ENCODE measurements around the gene PPP2R1B.

The PPP2R1B gene

GRCh38 chr11:111723595-111723994, 42.6 kb downstream of the PPP2R1B start:
- Histone ChIP-seq H3K23ac (ENCODE audit: low read length in 2 of 2) (no peak overlapping the region), H3K4me3 (ENCODE audit: insufficient read depth in 1 of 2, low read depth in 1 of 2, low read length in 2 of 2) (no peak overlapping the region), H2BK120ac (ENCODE audit: low read depth, low read length) (no peak overlapping the region), H4K91ac (ENCODE audit: low read length) (no peak overlapping the region), H2BK5ac (ENCODE audit: low read depth, low read length, poor library complexity, severe bottlenecking) (no peak overlapping the region), H3K4me1 (ENCODE audit: control insufficient read depth, insufficient read depth, low read depth, low read length) (peaks cover 8% of the 10 kb centered on the region), H3K27ac (ENCODE audit: low read length, poor library complexity, severe bottlenecking) (no peak overlapping the region), H2AFZ (ENCODE audit: low read depth, low read length) (no peak overlapping the region), H3K79me1 (replicated peaks; ENCODE audit: low read length, poor library complexity, severe bottlenecking) (peaks cover 22% of the 10 kb centered on the region), H2BK15ac (ENCODE audit: low read depth, poor library complexity, severe bottlenecking) (no peak overlapping the region), H3K9ac (ENCODE audit: low read length) (no peak overlapping the region), H3K14ac (ENCODE audit: low read length in 2 of 2) (no peak overlapping the region), H3K27me3 (ENCODE audit: control insufficient read depth in 1 of 2, insufficient read depth in 1 of 2, low read length in 2 of 2) (no peaks in the 10 kb centered on the region), H3K18ac (ENCODE audit: low read depth in 1 of 2, low read length in 2 of 2) (no peak overlapping the region), H4K8ac (ENCODE audit: low read length) (no peak overlapping the region), H3K9me3 (ENCODE audit: control insufficient read depth, low read length) (no peaks in the 10 kb centered on the region), H3K36me3 (ENCODE audit: control insufficient read depth in 1 of 2, insufficient read depth in 2 of 2, low read depth in 1 of 2, low read length in 2 of 2) (peaks cover 62 to 85% of the 10 kb centered on the region in 2 experiments), H2AK5ac (ENCODE audit: low read length, severe bottlenecking) (no peak overlapping the region), H3K4me2 (ENCODE audit: low read length, poor library complexity, severe bottlenecking) (no peak overlapping the region), H2BK12ac (ENCODE audit: low read length in 2 of 2) (no peak overlapping the region), H3K4ac (ENCODE audit: low read depth in 1 of 2, low read length in 2 of 2) (no peak overlapping the region)
- no peak for DNase-seq
- WGBS = 91% methylated on average over 15 of the region's 15 CpGs

GRCh38 chr11:111722501-111722900, 43.7 kb downstream of the PPP2R1B start:
- Histone ChIP-seq H3K14ac (ENCODE audit: low read length in 2 of 2) (no peak overlapping the region), H2BK15ac (ENCODE audit: low read depth, poor library complexity, severe bottlenecking) (no peak overlapping the region), H3K4me1 (ENCODE audit: control insufficient read depth, insufficient read depth, low read depth, low read length) (peaks cover 8% of the 10 kb centered on the region), H3K23ac (ENCODE audit: low read length in 2 of 2) (no peak overlapping the region), H3K79me1 (replicated peaks; ENCODE audit: low read length, poor library complexity, severe bottlenecking) (peaks cover 22% of the 10 kb centered on the region), H2AFZ (ENCODE audit: low read depth, low read length) (no peak overlapping the region), H4K91ac (ENCODE audit: low read length) (no peak overlapping the region), H3K4me3 (ENCODE audit: insufficient read depth in 1 of 2, low read depth in 1 of 2, low read length in 2 of 2) (no peak overlapping the region), H3K9ac (ENCODE audit: low read length) (no peak overlapping the region), H2AK5ac (ENCODE audit: low read length, severe bottlenecking) (no peak overlapping the region), H2BK12ac (ENCODE audit: low read length in 2 of 2) (no peak overlapping the region), H2BK5ac (ENCODE audit: low read depth, low read length, poor library complexity, severe bottlenecking) (no peak overlapping the region), H2BK120ac (ENCODE audit: low read depth, low read length) (no peak overlapping the region), H3K18ac (ENCODE audit: low read depth in 1 of 2, low read length in 2 of 2) (no peak overlapping the region), H3K27ac (ENCODE audit: low read length, poor library complexity, severe bottlenecking) (no peak overlapping the region), H3K9me3 (ENCODE audit: control insufficient read depth, low read length) (no peaks in the 10 kb centered on the region), H3K27me3 (ENCODE audit: control insufficient read depth in 1 of 2, insufficient read depth in 1 of 2, low read length in 2 of 2) (no peaks in the 10 kb centered on the region), H4K8ac (ENCODE audit: low read length) (no peak overlapping the region), H3K4me2 (ENCODE audit: low read length, poor library complexity, severe bottlenecking) (no peak overlapping the region), H3K4ac (ENCODE audit: low read depth in 1 of 2, low read length in 2 of 2) (no peak overlapping the region), H3K36me3 (ENCODE audit: control insufficient read depth in 1 of 2, insufficient read depth in 2 of 2, low read depth in 1 of 2, low read length in 2 of 2) (peaks cover 60 to 78% of the 10 kb centered on the region in 2 experiments)
- no peak for DNase-seq
- WGBS = 98% methylated on average over 8 of the region's 8 CpGs

GRCh38 chr11:111720801-111721494, 45.2 kb downstream of the PPP2R1B start:
- no peak overlapping the region for H2BK12ac ChIP-seq (ENCODE audit: low read length in 2 of 2)
- WGBS = 98% methylated on average over 7 of the region's 7 CpGs
- no peak overlapping the region for H3K27ac ChIP-seq (ENCODE audit: low read length, poor library complexity, severe bottlenecking)
- H2BK15ac ChIP-seq (ENCODE audit: low read depth, poor library complexity, severe bottlenecking) = no peak overlapping the region
- no peak overlapping the region for H2BK120ac ChIP-seq (ENCODE audit: low read depth, low read length)
- peaks cover 47 to 64% of the 10 kb centered on the region in 2 experiments for H3K36me3 ChIP-seq (ENCODE audit: control insufficient read depth in 1 of 2, insufficient read depth in 2 of 2, low read depth in 1 of 2, low read length in 2 of 2)
- no peak overlapping the region for H3K9ac ChIP-seq (ENCODE audit: low read length)
- DNase-seq = no peak
- peaks cover 8% of the 10 kb centered on the region for H3K4me1 ChIP-seq (ENCODE audit: control insufficient read depth, insufficient read depth, low read depth, low read length)
- H4K91ac ChIP-seq (ENCODE audit: low read length) = no peak overlapping the region
- no peak overlapping the region for H3K14ac ChIP-seq (ENCODE audit: low read length in 2 of 2)
- H2BK5ac ChIP-seq (ENCODE audit: low read depth, low read length, poor library complexity, severe bottlenecking) = no peak overlapping the region
- no peak overlapping the region for H3K4me3 ChIP-seq (ENCODE audit: insufficient read depth in 1 of 2, low read depth in 1 of 2, low read length in 2 of 2)
- H3K4me2 ChIP-seq (ENCODE audit: low read length, poor library complexity, severe bottlenecking) = no peak overlapping the region
- H3K79me1 ChIP-seq (replicated peaks; ENCODE audit: low read length, poor library complexity, severe bottlenecking) = peaks cover 17% of the 10 kb centered on the region
- H3K27me3 ChIP-seq (ENCODE audit: control insufficient read depth in 1 of 2, insufficient read depth in 1 of 2, low read length in 2 of 2) = no peaks in the 10 kb centered on the region
- H2AFZ ChIP-seq (ENCODE audit: low read depth, low read length) = no peak overlapping the region
- no peak overlapping the region for H3K18ac ChIP-seq (ENCODE audit: low read depth in 1 of 2, low read length in 2 of 2)
- no peak overlapping the region for H2AK5ac ChIP-seq (ENCODE audit: low read length, severe bottlenecking)
- no peaks in the 10 kb centered on the region for H3K9me3 ChIP-seq (ENCODE audit: control insufficient read depth, low read length)
- no peak overlapping the region for H3K4ac ChIP-seq (ENCODE audit: low read depth in 1 of 2, low read length in 2 of 2)
- H3K23ac ChIP-seq (ENCODE audit: low read length in 2 of 2) = no peak overlapping the region
- H4K8ac ChIP-seq (ENCODE audit: low read length) = no peak overlapping the region

- H3K4ac ChIP-seq (ENCODE audit: low read depth in 1 of 2, low read length in 2 of 2) = no peak overlapping the region
- no peak overlapping the region for H3K27ac ChIP-seq (ENCODE audit: low read length, poor library complexity, severe bottlenecking)
- no peak overlapping the region for H3K9ac ChIP-seq (ENCODE audit: low read length)
- H3K4me1 ChIP-seq (ENCODE audit: control insufficient read depth, insufficient read depth, low read depth, low read length) = peaks cover 8% of the 10 kb centered on the region
- no peak overlapping the region for H2AFZ ChIP-seq (ENCODE audit: low read depth, low read length)
- no peak overlapping the region for H2BK12ac ChIP-seq (ENCODE audit: low read length in 2 of 2)
- 96% methylated on average over 2 of the region's 2 CpGs for WGBS
- H4K91ac ChIP-seq (ENCODE audit: low read length) = no peak overlapping the region
- no peak overlapping the region for H4K8ac ChIP-seq (ENCODE audit: low read length)
- H3K14ac ChIP-seq (ENCODE audit: low read length in 2 of 2) = no peak overlapping the region
- H3K79me1 ChIP-seq (replicated peaks; ENCODE audit: low read length, poor library complexity, severe bottlenecking) = peaks cover 17% of the 10 kb centered on the region
- no peak overlapping the region for H2BK5ac ChIP-seq (ENCODE audit: low read depth, low read length, poor library complexity, severe bottlenecking)
- no peak overlapping the region for H3K4me2 ChIP-seq (ENCODE audit: low read length, poor library complexity, severe bottlenecking)
- no peaks in the 10 kb centered on the region for H3K27me3 ChIP-seq (ENCODE audit: control insufficient read depth in 1 of 2, insufficient read depth in 1 of 2, low read length in 2 of 2)
- no peak for DNase-seq
- no peaks in the 10 kb centered on the region for H3K9me3 ChIP-seq (ENCODE audit: control insufficient read depth, low read length)
- H3K23ac ChIP-seq (ENCODE audit: low read length in 2 of 2) = no peak overlapping the region
- no peak overlapping the region for H2BK120ac ChIP-seq (ENCODE audit: low read depth, low read length)
- no peak overlapping the region for H2BK15ac ChIP-seq (ENCODE audit: low read depth, poor library complexity, severe bottlenecking)
- H3K4me3 ChIP-seq (ENCODE audit: insufficient read depth in 1 of 2, low read depth in 1 of 2, low read length in 2 of 2) = no peak overlapping the region
- H3K18ac ChIP-seq (ENCODE audit: low read depth in 1 of 2, low read length in 2 of 2) = no peak overlapping the region
- H3K36me3 ChIP-seq (ENCODE audit: control insufficient read depth in 1 of 2, insufficient read depth in 2 of 2, low read depth in 1 of 2, low read length in 2 of 2) = peaks cover 38 to 60% of the 10 kb centered on the region in 2 experiments
- H2AK5ac ChIP-seq (ENCODE audit: low read length, severe bottlenecking) = no peak overlapping the region
Observed at GRCh38 chr11:111719379-111719778, 46.8 kb downstream of the PPP2R1B start.

All from mesenchymal stem cell (in vitro differentiated cells and primary cell).